Activated CD8-positive, alpha-beta memory T cell treated with anti-CD3 and anti-CD28 coated beads, Interleukin-2, amount 50 U/mL, for 1 hour (primary cell): ENCODE measurements around the gene LMNTD1.

Source experiments
- DNase-seq: peaks from one replicate; pipeline ENCODE4 v3.0.0-alpha.2; 2020; ENCODE audit errors: extremely low read depth

The LMNTD1 gene

GRCh38 chr12:25552681-25553080 lies 402 bp downstream of the LMNTD1 start:
- DNase-seq, result no peak

DNA sequence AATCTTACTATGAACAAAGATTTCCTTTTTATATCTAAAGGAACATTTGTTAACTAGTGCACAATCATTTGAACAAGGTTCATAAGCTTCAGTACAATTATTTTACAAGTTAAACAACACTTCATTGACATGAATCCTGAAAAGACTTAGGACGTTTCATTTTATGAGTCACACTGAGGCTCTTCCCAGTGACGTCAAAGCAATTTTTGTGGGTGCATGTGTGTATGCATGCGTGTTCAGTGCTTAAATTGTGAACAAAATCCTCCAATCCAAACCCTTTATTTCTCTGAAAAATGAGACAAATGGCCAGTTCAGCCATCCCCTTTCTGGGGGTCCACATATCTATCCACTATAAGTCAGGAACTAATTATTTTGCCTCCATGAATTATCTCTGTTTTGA lies 2.9 kb downstream of the LMNTD1 start:
- no peak for DNase-seq

DNA sequence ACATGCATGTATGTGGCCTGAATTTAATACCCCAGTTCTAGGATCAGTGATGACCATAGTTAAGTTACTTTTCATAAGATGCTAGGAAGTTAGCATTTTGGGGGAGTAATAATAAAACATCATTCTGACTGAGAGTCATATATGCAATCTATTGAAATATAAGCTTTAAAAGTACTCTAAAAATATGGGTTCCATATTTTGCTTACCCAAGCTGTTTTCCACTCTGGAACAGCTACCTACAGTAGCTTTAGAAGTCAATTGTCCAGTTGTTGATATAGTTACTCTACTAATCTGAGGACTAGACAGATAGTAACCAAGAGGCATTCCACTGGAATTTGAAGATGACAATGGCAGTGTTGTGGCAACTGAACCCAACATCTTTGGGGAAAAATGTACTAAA lies 4.0 kb downstream of the LMNTD1 start:
- DNase-seq, result no peak

DNA sequence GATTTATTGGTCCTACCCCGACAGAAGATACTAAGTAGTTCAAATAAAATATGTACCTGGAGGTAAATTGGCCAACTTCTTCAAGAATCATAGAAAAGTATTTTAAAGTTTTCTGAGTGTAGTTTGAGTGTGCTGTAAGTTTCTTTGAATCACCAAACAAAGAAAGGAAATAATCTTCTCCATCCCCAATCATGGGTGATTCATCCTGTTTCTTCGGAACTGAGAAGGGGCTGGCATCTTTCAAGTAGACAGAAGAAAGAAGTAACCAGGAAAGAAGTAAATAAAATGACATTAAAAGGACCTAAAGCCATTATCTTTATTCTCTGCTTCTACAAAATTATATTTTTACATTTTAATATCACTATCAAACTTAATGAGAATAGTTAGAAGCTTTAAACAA lies 6.8 kb downstream of the LMNTD1 start:
- DNase-seq, result no peak

GRCh38 chr12:25533150-25533549 lies 19.9 kb downstream of the LMNTD1 start:
- no peak for DNase-seq

DNA sequence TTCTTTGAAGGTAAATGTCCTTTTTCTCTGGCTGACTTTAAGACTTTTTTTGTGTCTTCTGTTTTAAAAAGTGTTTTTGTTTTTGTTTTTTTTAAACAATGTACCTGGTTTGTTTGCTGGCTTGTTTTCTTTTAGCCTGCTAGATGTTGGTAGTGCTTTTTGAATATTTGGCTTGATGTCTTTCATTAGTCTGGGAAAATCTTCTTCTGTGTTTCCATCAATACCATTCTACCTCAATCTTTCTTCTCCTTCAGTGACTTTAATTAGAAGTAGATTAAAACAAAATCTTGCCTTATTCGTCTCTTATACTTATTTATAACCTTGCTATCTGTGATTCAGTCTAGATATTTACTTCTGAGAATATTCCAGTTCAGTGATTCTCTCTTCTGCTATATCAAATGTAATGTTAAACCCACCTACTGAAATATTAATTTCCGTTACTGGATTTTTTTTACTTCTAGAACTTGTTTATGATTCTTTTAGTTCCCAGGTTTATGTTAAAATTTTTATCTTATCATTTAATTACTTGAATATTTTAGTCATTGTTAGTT lies 21.5 kb downstream of the LMNTD1 start:
- no peak for DNase-seq

GRCh38 chr12:25529738-25530137 lies 23.3 kb downstream of the LMNTD1 start:
- no peak for DNase-seq

DNA sequence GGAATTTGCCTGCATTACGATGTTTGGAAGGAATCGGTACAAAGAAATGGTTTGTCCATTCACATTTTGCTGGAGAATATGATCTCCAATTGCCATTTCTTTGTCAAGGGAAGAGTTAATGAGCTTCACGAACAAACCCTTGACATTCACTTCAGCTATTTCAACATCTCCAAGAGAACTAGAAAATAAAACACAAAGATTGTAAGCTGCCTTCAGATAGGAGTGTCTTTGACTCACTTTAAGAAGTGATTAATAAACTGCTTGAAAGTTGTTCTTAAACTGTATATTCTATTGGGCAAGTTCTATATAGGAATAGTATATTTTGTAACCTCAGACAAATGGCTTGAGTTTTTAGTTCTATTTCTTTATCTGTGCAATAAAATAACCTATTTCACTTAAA lies 26.3 kb downstream of the LMNTD1 start:
- DNase-seq, result no peak

DNA sequence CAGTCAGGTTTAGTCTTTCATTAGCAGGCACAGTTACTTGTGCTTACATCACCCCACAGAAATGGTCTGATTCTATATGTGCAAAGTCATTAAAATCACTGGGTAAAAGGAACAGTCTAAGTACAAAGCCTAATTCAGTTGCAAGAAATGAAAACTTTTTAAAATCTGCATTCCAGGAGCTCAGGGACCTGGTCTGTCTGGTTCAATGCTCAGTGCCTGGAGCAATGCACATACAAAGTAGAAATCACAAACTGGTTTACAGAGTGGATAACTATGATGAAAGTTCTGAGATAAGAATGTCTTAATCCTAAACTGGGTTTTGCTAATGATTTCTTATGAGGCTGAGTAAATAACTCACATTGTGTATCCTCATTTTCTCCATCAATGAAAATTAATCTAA lies 28.7 kb downstream of the LMNTD1 start:
- DNase-seq, result no peak

- no peak for DNase-seq
Measured at GRCh38 chr12:25521625-25522256, 31.3 kb downstream of the LMNTD1 start.

DNA sequence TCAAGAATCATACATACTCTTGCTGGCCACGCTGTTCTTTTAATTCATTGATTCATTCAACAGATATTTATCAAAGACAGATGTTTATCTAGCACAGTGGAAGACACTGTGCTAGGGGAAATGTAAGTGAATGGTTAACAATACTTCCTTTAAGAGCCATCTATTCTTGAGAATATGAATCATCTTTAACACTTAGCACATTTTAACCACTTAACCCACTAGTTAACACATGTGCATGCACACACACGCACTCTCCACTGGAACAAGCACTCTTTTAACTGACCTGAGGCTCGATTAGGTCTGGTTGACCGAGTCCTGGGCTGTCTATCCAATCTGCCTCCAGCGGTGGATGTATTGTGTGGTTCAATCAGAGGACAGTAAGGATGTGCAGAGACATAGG lies 34.6 kb downstream of the LMNTD1 start:
- no peak for DNase-seq

GRCh38 chr12:25504744-25505143 lies 48.3 kb downstream of the LMNTD1 start:
- no peak for DNase-seq

GRCh38 chr12:25503666-25504065 lies 49.4 kb downstream of the LMNTD1 start:
- DNase-seq, result no peak

- no peak for DNase-seq
Measured at GRCh38 chr12:25502596-25502995, 50.5 kb downstream of the LMNTD1 start.

- DNase-seq, result no peak
Measured at GRCh38 chr12:25502118-25502517, 51.0 kb downstream of the LMNTD1 start.

DNA sequence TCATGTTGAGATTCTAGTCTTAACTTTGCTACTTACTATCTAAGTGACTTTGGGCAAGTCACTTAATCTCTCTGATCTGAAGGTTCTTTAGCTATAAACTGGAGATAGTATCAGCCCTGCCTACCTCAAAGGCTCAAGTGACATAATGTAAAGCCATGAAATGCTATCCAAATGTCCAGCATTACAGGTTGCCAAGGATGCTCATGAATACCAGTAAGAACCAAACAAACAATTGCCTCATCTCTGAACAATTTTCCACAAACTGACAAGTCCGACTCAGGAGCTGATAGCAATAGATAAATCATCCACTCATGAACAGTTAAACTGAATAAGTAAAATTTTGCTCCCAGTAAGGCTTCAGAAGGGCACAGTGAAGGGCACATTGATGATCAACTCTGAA lies 51.5 kb downstream of the LMNTD1 start:
- no peak for DNase-seq

DNA sequence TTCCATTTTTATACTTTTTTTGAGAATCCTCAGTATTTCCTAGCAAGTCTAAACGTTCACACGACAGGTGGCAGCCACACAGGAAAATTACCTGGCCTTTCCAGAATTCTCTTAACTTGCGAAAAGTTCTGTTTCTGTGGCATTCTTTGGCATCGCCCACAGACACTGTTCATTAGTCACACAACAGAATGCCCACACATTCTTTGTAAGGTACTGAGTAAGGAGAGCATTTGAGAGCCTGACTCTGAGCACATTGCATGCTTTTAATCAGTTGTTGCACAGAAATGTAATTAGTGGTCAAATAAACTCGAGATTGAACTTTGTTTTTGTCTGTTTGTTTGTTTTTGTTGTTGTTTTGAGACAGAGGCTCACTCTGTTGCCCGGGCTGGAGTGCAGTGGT lies 52.4 kb downstream of the LMNTD1 start:
- no peak for DNase-seq

DNA sequence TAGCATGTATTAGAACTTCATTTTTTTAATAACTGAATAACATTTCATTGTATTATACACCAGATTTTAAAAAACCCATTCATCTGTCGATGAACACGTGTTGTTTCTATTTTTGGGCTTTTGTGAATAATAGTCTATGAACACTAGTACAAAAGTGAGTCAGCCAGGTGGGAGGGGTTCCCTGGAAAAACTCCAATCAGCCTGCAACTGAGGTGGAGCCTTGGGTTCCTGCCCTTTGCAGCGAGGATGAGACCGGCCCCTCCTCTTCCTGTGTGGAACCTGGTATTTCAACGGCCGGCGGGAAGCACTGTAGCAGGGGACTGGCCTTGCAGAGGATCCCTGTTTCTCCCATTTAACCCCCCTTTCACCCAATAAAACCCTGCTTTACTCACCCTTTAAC lies 56.1 kb downstream of the LMNTD1 start:
- no peak for DNase-seq

- DNase-seq, result no peak
Measured at GRCh38 chr12:25496098-25496587, 56.9 kb downstream of the LMNTD1 start.

DNA sequence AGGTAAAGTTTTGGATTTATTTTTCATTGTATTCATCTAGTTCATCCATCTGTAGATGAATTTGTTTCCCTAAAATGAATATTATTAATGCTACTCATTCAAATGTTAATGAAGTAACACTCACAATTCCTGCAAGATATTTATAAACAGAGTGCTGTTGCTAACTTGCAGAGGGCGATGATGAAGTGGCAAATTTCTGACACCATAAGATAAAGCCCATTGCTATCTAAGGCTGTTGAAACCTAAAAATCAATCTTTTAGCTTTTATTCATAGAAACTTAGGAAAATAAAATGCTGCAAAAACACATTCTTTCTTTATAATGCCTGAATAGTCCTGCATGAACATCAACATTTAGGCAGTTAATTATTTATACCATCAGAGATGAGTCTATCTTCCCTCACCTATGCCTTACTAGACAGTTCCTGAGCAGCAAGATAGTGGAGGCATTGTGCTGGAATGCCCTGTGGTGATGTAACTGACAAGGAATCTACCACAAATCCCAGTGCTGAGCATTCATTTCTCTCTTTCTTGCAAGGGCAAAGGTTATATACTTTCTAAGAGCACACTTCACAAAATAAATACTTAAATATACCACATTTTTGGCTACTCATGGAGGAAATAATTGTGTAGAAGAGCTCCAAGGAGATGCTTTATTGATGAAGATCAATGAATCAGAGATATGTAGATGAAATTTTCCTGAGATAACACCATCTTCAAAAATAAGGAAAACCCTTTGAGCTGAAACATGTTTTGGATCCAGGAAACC lies 57.6 kb downstream of the LMNTD1 start:
- DNase-seq, result no peak

- DNase-seq, result no peak
Measured at GRCh38 chr12:25494926-25495325, 58.2 kb downstream of the LMNTD1 start.

DNA sequence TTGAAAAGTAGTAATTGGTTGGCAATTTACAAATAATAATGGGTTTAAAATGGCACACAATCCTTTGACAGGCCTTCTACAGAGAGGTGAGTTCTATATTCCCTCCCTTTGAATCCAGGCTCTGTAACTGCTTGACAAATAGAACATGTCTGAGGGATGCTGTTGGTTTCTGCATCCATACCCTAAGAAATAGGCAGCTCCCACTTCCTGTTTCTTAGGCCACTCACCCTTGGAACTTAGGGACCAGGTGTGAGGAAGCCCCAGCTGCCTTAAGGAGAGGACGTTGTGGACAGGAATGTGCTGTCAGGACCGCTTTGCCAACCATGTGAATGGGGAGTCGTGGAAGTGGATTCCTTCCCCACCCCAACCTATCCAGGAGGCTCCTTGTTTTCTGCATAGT lies 59.4 kb downstream of the LMNTD1 start:
- DNase-seq, result no peak
